Astrocyte of the hippocampus (primary cell): ENCODE data around the gene BACH2.

Source experiments
- DNase-seq: peaks from one replicate; pipeline ENCODE4 v3.0.0; 2011; ENCODE audit warnings: low read depth, low spot score

The BACH2 gene

DNA sequence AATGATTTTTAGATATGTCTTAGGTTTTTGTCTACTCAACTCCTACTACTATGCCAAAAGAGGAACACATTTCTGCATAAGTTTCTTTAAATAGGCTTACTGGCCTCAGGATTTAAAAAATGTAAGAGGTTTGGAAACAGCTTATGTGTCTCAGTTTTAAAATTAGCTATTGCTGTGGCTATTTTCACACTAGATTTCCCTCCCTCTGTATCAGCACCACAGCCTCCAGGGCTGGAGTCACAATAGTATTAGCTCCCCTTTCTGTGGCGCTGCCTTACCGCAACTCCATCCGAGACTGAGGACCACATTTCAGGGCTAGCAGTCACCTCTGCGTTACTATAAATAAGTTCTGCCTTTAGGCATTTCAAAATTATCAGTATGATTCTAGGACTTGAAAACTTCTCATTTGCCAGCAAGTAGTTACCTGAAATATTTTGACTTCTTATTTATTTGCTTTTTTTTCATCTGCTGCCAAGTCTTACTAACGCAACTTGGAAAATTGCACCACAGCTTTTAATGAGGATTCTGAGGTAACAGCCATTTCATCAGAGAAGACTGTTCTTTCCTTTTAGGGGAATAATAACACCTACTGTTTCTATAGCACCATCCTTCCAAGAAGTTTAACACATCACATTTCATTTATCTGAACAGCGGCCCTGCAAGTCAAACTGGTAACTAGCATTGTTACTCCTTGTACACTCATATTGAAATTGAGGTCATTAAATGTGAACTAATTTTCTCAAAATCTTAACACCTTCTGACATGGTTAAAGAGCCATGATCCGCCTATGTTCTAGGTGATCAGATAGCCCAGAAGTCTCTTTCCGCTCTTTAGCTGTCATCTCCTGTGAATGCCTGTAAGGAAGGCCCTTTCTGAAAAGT lies 296.5 kb downstream of the BACH2 start:
- peak; percentile 79 for DNase-seq

DNA sequence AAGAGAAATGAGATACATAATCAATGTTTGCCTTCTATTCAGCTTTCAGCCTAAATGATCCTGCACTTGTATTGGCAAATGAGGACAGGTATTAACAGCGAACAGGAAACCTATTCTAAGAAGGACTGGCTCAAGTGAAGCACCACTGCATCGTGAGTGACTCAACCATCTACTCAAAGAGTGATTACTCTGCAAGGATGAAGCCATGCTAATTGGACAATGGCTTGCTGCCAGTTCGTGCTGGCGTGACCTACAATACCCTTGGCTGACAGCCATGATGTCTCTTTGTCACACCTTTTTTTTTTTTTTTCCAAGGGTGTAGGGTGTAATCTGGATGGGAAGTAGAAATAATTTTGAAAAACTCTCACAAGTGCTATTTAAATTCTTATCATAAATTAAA lies 297.5 kb downstream of the BACH2 start:
- DNase-seq, result peak; percentile 86

DNA sequence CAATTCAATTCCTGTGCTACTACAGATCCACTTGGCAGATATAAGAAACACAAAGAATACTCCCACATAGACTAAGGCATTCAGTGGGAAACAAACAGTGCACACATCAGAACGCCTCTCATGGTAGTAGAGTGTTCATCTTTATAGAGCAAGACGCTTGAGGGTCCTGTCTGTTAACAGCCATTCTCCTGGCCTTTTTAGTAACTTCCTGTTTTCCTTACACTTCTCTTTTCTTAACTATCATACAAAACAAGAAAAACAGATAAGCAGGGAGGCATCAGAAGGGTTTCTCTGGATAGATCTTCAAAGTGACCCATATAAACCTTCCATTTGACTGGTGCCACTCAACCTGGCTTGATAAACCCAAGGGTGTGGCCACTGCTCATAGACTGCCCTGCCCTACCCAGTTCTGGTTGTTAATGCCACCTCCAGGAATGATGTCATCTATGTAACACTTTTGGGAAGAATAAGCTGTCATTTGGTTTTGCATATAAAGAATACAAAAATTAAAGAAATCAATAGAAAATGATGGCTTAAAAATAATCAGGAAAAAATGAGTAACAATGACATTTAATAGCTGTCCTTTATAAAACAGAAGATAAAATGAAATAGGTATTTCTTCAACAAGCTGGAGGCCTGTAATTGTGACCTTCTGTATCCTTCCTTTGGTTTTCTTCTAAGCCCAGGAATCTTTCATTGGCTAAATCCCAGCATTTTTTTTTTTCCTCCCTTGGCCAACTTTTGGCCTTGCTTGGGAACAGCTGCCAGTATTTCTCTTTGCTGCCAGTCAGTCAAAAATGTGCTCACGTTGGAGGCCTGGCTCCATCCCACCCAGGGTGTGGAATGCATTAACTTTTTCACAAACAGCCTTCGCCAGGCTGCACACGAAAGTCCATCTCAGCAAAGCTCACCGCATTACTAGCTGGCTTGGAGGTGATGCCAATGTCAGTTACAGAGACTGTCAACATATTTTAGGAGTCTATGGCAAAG lies 298.9 kb downstream of the BACH2 start:
- DNase-seq, result peak; percentile 97

DNA sequence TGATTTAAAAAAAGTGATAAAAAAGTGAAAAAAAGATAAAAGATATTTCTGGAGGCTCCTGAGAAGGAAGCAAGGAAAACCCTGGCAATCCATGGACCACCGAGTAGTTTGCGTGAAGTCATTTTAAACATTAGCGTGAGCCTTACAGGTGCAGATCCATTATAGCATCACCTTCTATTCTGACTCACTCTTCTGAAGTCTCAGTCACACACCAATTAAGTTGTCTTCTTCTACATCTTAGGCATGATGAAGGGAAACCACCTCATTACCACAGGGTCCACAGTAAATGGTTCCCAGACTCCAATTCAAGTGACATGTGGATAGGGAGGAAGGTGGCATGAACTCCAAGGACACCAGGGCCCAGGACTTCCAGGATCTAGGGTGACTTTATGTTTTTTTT lies 303.2 kb downstream of the BACH2 start:
- no peak for DNase-seq

DNA sequence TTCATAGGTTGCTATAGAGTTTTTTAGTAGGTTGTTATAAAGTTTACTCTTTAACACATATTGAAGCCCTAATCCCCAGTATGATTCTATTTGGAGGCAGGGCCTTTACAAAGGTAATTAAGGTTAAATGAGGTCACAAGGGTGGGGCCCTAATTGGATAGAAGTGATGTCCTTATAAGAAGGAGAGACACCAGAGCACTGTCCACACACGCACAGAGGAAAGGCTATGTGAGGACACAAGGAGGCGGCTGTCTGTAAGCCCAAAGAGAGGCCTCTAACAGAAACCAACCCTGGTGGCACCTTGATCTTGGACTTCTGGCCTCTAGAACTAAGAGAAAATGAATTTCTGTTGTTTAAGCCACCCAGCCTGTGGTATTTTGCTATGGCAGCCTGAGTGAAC lies 303.8 kb downstream of the BACH2 start:
- no peak for DNase-seq

DNA sequence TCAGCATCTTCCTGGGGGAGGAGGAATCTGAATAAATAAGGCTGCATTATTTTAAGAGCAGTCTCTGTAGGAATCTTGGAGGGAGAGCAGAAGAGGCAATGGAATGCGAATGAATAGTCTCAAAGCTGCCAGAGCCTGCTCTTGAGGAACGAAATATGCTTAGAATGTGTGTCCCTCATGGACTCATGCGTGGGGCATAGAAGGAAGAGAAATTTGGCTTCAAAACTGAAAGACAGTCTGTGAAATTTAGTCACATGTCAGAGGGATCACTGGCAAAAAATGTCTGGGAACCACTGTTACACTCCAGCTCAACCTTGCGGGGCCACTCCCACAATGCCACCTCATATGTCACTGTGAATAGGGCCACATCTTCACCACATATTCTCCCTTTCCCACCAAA lies 306.9 kb downstream of the BACH2 start:
- DNase-seq, result peak; percentile 91

DNA sequence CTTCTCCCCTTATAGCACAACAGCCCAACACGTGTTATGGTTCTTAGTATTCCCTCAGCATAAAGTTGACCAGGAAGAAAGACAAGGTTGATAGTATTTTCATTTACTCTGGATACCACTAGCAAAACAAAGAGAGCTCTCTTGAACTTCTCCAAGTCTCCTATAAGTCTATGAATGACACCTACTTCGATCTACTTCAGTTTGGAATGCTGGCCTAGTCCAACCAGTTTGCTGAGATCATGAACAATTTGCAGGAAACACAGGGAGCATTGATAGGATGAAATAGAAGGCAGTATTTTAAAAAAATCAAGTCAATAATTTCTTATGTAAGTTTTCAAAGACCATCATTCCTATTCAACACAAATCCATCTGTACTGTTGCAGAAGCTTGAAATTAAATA lies 308.8 kb downstream of the BACH2 start:
- DNase-seq, result no peak

DNA sequence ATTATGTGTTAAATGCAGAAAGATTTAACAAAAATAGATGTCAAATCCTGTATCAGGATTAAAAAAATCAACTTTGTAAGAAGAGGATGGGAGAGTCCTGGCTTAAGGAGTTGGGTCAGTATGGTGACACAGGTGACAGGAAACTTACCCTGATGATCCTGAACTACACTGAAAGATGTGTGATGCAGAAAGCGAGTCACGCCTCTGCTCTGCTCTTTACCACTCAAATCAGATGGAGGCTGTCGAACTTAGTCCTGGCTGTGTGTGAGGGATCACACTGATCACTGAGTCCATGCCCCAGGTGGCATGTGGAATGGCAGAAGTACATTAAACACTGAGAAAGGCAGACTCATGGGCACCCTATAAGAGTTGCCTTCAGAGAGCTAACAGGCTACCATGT lies 309.5 kb downstream of the BACH2 start:
- DNase-seq, result no peak

DNA sequence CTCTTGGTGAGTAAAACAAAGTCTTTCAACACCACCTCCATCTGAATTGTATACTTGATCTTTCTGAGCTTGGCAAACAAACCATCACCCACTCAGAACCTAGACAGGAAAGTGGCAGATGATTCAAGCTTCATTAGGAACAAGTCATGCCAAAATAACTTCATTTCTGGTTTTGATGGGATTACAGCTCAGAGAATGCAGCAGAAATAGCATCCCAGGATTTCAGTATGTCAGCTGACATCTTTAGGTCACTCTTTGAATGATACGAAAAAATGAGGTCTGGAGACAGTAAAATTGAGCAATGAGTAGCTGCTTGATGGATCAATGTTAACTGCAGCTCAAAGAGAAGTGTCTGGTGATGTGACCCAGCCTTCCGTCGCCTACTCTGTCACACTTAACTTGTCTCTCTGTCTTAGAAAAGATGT lies 310.0 kb downstream of the BACH2 start:
- peak; percentile 86 for DNase-seq

DNA sequence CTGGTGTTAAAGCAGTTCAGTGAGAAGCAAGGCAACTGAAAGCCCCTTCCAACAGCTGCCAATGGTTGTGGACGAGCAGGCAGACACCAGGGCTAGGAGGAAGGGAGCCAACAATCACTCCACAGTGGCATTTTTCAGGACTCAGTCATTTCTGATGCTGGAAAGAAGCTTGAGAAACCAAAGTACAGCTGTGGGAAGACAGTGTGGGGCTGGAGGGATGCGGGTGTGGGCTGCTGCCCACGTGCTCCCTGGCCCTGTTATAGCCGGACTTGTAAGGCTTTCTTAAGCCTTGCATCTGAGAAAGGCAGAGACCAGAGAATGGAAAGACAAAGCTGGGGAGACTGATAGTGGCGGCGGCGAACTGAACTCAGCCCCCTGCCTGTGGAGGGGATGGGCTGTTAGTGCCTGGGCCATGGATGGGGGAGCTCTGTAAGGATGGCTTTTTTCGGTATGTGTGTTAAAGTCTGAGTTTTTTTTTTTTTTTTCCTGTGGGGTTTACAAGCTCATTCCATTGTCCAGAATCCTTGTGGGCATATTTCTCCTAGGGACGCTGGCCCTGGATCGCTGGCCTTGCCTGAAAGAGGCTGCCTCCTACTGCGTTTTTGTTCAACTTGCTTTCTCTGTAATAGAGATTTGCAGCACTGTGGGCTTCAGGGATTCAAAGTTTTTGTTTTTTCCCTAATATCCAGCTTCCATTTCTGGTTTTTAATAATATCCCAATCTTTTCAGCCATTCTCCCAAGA lies 310.7 kb downstream of the BACH2 start:
- DNase-seq, result peak; percentile 95

DNA sequence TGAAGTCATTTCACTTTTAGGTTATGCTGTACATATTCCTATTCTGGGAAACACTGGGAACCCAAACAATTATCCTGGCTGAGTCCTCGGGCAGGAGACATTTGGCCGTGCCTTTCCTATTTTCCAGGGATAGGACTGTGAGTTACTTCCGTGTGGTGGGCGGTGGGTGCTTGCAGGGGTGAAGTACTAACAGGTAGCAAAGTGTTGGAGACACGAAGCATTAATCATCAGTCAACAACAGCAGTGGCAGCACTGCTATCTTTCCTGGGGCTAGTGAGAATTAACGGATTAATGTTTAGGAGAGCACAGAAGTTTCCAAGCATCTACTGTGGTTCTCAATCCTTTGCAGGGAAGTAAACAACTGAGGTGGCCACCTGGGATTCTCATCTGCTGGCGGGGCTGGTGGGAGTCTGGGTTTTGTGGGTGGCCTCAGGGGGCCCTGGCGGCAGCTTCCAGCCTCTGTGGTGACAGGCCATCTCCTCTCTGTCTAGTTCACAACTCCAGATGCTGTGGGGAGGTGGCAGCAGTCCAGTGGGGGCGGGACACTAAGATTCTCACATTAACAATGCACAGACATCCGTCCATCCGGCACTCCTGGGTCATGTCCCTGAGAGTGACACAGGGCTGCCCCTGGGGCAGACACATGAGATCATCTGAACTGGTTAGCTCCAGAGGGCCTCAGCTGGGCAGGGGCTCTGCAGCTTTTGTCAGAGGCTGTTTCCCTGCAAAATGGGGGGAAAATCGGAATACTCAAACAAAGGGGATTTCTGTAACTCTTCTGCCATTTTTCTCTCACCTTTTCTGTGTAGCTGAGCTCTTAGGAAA lies 311.5 kb downstream of the BACH2 start:
- peak; percentile 87 for DNase-seq

DNA sequence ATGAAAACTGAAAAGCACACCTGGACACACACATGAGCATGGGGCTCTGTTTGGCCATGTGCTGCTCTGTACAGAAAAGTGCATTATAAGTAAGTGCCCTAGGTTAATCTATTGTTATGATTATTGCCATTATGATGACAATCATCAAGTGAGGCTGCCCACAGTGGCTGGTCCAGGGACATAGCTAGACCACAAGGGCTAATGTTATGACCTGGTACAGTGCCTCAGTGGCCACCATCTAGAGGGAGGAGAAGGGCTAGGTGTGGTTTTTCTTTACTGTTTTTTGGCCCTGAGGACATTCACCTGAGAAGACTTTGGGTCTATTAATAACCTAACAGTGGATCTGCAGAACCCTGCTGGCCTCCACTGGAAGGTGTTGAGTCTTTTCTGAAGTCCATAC lies 316.3 kb downstream of the BACH2 start:
- DNase-seq, result no peak

DNA sequence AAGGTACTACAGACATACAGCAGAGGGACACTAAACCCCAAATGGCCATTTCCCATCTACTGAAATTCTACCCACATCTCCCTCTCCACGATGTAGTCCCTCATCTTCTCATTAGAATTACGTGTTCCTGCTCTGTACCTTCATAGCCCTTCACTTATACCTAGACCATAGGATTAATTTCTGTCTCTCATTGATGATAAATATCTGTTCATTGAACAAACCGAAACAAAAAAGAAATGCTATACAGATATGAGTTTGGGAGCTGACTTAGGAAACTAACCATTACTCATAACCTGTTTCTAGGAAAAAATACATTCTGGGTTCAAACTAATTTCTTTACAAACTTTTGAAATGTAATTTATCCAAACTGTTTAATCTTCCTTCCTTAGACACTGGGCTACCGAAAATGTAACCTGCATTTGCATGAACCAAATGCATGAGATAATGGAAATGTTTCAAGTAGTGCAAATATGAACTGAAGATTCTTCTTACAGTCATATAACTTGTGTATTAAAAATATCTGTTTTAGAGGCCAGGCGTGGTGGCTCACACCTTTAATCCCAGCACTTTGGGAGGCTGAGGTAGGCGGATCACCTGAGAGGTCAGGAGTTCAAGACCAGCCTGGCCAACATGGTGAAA lies 317.0 kb downstream of the BACH2 start:
- no peak for DNase-seq

DNA sequence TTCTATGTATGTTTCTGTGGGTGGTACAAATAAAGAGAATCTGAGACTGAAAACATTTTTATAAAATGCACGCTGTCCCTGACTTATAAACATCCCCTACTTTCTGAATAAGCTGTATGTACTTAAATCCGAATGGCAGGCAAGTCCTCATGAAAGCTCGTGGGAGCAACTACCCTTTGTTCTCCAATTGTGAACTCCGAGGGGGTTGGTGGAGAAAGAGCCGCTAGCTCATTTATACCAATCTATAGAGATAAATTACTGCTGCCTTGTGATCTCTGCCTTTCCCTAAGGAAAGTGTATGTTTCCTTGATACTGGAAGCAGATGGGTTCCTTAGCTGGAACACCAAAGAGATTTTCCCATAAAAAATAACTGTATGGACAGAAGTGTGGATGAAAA lies 317.9 kb downstream of the BACH2 start:
- DNase-seq, result no peak

DNA sequence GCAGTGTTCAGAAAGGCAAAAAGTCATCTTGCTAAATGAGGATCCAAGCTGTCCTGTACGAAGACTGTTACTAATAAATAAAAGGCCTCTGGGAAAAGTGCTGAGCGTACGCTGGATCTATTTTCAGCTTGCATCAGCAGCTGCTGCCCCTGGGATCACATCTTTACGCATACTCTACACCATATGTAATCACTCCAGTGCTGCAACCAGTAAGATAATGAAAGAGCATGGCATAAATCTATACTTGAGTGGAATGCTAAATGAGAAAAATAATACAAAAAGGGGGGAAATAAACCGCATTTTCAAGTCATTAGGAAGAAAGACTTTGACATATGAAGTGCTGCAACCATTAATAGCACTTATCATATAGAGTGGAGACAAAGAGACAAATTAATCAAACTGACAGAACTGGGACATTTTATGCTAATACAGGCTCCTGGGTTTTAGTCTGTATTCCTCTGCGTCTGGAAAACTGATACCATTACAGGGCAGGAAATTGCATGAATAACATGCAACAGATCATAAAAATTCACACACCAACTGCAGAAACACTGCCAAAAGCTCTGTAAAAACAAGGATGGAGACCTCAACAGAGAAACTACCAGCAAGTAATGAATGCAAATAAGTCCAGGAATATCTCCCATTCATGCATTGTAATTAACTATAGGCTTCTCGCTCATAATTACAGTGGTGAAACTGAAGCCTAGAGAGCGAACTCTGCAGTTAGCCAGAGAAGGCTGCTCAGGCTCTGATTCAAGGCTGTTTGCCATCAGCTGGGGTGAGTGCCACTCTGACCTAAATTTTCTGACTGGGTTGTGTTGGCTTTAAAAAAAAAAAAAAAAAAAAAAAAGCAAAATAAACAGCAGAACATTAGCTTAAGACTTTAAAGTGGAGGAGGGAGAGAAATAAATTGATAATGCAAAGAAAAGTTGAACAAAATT lies 318.6 kb downstream of the BACH2 start:
- DNase-seq, result peak; percentile 55

DNA sequence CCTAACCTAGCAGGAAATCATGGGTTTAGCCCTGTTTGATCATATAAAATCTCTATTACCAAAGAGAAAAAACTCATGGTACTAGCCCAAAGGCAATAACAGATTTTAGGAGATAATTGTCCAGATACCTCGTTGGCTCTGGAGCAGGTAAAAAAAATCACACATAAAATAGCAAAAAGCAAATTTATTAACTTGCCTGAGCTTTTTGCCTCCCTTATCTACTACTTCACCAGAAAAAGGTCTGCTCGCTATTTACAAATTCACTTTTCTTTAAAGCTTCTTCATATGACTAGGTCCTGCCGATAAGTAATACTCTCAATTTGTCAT lies 320.0 kb downstream of the BACH2 start:
- DNase-seq, result no peak

DNA sequence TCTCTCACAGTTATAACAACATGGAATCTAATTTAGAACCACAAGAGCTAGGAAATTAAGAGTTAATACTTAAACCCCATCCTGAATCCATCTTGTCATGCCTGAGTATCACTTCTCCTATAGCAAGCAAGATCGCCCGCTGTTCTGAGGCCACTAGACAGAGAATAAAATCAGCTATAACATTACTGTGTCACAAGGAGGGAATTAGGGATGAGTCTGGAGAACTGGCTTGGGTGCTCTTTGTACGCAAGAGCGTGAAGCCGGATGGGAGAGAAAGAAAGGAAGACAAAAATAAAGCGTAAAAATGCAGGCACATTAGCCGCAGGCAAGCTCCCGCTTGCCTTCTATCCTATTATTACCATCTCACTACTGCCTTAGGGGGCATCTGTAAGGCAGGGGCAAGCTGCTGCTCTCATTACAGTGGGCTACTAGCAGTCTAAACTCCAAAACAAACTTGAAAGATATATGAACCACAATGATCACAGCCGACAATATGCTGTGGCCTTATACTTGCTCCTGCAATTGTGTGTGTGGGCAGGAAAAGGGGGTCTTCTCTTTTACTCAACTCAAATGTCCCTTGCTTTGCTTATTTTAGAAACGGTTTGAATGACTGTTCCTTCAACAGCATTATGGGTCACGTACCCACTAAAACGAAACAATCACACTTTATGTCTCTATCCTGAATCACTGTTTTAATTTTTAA lies 320.5 kb downstream of the BACH2 start:
- DNase-seq, result no peak

DNA sequence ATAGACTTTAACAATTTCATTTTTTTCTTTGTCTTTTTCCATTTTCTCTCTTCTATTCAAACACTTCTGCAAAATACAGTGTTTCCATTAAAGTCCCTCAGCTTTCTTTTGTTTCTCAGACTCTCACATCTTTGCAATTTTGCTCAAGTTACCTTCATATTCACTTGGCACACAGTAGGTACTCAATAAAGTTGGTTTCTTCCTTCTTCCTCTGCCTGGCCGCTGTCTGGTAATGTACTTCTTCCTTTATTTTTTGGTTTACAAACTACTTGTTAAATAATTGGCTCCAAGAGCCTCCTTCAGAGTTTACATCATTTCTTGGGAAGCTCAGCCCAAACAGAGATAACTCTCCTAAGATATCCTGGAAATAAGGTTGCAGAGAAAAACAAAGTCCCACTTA lies 321.3 kb downstream of the BACH2 start:
- no peak for DNase-seq

DNA sequence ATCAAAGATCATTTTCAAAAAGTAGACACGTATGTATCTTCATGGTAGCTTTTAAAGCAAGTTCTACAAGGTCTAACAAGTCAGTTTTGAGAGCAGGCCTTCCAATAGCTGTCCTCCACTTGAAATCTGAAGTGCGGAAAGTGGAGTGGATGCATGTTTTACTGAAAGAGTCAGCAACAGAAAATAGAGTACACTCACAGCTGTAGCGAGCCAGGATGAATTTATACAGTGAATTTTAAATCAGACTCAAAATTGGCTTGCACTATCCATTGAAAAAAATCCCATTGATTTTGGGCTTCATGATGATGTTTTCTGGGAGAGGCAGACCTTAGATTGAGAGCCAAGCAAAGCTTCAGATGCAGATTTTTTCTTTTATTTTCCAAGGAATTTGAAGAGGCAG lies 321.8 kb downstream of the BACH2 start:
- no peak for DNase-seq
